Activated CD8-positive, alpha-beta memory T cell treated with anti-CD3 and anti-CD28 coated beads, Interleukin-2, amount 50 U/mL, for 24 hours (primary cell): ENCODE data around the gene B9D2.
A peak's percentile ranks its signal among the peaks of the same experiment; 100 is the strongest.

Experiments
- DNase-seq: peaks from one replicate; pipeline ENCODE4 v3.0.0-alpha.2; 2020; ENCODE audit errors: extremely low read depth

Gene B9D2

DNA sequence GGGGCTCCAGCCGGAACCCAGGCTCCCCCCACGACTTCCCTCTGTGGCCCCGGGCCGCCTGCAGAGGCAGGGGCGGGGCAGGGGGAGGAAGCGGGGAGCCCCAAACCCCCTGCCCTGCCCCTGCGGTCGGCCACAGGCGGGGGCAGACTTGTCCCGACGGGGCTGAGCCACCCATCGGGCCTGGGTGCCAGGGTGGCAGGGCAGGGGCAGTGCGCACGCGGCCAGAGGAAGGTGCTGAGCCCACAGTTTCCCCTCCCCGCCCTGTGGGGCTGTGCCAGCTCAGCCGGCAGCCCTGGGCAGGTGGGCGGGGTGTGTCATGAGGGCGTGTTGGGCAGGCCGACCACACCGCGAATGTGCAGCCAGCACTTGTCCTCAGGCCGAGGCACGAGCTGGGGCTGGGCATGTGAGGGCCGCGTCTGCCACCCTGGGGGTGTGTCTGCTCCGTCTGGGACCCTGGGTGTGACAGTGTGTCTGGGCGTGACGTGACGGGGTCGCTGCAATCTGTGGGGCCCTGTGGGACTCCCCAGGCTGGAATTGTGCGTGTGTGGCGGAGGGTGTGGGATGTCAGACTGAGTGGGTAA is 36.3 kb downstream of the B9D2 start:
- DNase-seq = peak; percentile 69

DNA sequence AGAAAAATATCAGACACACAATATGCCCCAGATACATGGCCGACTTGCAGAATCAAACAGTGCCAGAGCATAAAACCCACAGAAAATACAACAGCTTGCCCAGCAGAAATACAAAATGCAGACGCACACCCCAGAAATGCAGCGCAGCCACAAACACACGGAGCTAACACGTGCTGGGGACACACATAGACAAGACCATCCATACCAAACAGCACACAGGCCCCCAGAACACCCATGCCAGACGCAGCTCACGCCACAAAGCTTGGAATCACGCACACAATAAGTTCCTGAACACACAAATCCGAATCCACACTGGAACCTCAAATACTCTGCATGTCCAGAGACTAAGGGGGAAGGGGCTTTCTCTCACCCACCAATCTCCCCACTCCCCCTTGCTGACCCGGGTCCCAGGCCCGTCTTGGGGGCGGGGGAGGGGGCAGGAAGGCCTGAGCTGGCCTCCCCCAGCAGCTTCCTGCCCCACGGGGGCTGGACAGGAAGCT is 36.8 kb downstream of the B9D2 start:
- no peak for DNase-seq

DNA sequence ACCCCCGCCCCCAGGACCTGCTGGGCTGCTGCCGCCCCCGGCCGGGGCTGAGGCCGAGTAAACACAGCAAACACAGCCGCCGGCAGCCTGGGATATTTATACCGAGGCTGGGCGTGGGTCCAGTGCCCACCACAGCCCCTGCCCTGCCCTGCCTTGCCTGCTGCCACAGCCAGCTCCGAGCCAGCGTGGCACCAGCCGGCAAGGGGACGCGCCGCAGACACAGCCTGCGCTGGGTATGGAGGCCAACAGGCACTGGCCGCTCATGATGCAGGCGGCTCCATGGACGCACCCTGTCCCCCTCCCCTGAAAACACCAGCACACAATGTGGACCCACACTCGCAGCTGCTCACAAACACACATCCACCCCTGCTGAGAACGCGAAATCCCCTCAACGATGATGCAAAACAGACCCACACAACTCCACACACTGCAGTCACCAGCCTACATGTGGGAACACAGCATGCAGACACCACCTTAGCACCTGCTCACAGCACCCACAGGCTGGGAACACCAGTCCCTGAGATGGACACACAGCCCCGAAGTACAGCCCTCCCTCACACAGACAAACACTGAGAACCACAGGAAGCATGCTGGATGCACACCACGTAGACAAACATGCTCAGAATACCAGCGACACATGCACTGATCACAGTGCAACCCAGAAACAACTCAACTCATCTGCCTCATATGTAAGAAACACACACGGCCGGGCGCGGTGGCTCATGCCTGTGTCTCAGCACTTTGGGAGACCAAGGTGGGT is 37.8 kb downstream of the B9D2 start:
- no peak for DNase-seq

DNA sequence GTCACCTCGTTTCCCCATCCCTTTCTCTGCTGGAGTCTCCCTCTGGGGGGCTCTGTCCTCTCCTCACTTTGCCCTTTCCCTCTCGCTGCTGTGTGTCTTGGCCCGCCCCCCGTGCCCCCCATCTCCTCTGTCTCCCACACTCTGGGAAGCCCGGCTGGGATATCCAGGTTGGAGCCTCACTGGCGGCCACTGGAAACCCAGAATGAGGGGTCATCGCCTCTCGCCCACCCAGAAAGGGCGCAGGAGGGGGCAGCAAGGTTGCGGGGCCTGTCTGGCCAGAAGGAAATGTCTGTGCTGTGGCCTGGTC is 38.4 kb downstream of the B9D2 start:
- DNase-seq = no peak

DNA sequence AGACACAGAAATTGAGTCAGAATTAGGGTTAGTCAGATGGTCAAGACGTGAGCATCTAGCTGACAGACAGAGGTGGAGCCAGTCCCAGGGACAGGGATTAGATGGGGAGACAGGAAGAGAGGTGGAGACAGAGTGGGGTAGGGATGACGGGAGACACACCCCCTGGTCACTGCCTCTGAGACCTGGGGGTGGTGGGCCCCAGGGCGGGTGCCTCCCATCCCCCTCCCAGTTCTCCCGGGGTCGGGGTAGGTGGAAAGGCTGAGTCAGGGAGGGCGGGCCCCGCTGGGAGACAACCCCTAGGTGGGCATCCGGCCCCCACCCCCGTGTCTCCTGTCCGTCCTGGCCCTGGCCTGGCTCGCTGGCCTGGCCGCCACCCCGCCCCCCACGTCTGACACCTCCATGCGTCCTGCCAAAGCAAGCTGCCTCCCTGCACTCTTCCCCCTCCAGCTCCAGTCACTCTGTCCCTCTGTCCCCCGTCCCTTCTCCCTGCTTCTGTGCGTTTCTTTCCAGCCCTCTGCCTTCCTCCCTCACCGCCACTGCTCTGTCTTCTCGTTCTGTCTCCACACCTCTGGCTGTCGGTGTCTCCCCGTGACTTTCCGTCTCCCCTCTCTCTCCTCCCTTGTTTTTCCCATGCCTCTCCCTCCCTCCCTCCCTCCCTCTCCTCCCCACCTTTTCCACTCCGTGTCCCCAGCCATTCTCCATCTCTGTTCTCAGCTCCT is 38.9 kb downstream of the B9D2 start:
- no peak for DNase-seq

DNA sequence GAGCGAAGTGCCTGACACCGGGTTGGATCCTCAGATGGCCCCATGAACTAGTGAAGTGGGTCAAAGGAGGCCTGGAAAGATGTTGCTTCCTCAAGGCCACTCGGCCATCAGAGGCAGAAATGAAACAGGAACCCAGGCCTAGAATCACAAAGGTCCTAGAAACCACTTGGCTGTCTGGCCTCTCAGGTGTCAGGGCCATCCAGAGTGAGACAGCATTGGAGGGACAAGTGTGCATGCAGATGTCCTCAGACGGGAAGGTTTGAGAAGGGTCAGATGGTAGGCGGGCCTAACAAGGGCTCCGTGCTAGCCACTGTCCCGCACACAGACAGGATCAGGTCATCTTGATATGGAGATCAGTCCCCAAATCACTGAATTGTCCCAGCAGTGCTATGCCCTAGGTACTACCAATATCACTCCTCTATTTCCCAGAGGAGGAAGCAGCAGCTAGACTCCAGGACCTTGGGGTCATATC is 39.7 kb downstream of the B9D2 start:
- no peak for DNase-seq

DNA sequence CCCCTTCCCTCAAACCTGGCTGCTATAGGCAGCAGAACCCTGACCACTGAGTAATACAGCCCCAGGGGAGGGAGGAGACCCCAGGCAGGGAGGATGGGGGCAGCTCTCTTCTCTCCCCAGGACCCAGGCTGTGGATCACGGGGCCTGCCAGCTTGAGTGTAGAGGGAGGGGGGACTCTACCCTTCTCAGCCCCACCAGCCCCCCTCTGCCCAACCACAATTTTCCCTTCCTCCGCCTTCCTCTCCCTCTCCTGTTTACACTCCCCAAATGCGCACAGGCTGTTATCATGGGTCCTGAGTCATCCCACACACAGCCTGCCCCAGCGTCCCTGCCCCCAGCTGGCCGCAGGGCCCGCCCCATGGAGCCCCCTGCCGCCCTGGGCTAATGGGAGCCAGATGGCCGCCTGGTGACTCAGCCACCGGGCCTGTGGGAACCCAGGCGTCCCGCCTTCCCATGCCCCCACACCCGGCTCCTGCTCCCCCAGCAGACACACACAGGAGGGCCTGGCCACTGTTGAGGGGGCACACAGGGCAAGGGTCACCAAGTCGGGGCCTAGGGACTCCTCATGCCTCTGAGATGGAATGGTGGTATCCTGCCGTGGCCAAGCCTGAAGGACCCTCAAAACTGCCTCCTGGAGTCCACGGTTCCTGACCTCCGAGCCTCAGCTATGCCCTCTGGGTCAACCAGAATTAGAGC is 40.4 kb downstream of the B9D2 start:
- no peak for DNase-seq

DNA sequence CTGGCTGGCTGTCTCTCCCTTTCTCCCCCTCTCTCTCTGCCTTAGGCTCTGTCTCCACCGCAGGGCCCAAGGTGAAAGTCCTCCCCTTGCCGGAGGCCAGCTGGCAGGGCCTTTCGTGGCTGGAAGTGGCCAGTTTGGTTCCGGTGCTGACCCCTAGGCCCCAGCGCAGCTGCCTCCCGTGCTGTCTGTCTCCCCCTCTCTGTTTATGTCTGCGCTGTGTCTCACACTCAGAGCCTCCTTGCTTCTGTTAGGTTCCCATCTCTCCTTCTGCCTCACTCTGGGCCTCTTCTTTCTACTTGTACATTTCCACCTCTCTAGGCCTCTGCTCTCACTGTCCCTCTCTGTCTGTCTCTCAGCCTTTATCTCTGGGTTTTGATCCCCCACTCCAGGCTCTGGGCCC is 40.9 kb downstream of the B9D2 start:
- no peak for DNase-seq

DNA sequence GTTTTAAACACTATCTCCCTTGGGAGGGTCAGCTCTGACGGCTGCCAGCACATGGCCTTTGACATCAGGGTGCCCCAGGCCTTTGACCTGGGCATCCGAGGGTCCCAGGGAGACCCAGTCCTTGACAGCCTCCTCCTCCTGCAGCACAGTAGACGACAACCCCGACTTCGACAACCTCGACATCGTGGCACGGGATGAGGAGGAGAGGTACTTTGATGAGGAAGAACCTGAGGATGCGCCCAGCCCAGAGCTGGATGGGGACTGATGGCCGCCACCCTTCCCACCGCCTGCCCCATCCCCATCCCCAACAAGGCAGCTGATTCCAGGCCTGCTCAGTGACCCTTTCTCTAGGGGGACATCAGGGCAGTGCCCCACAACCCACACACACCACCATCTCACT is 41.5 kb downstream of the B9D2 start:
- DNase-seq = no peak

DNA sequence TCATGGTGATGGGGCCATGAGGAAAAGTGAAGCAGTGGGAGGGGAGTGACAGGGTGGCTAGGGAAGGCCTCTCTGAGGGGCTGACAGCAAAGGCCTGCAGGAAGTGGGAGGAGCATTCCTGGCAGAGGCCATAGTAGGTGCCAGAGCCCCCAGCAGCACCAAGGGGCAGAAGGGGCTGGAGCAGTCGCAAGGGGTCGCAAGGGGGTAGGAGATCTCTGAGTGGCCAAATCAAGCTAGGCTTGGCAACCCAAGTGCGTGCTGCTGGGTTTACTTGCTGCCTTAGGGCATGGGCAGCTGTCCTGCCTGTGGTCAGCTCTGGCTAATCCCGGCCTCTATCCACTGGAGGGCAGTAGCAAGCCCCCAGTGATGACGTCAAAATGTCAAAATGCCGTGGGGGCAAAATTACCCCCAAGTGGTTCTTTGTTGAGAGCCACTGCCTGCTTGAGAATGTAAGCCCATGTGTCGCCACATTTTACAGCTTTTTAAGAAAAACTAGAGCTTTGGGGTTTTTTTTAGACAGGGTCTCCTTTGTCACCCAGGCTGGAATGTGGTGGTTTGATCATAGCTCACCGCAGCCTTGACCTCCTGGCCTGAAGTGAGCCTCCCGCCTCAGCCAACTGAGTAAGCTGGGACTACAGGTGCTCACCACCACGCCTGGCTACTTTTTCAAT is 42.2 kb downstream of the B9D2 start:
- no peak for DNase-seq

DNA sequence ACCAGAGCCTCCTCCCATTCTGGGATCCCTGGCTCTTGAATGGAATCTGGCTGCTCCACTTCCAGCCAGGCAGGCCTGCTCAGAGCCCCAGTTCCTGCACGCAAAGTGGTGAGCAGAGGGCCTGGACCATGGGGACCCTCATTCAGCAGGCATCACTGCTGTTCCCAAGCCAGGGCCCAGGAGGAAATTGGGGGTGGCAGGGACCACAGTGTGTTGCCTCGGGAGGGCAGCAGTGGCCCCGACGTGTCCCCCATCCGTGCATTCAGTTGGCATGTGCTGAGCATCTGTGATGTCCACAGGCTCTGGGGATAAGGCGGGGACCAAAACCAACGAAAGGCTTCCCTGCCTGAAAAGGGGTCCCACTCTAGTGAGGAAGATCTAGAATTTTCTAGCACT is 42.7 kb downstream of the B9D2 start:
- DNase-seq = no peak

DNA sequence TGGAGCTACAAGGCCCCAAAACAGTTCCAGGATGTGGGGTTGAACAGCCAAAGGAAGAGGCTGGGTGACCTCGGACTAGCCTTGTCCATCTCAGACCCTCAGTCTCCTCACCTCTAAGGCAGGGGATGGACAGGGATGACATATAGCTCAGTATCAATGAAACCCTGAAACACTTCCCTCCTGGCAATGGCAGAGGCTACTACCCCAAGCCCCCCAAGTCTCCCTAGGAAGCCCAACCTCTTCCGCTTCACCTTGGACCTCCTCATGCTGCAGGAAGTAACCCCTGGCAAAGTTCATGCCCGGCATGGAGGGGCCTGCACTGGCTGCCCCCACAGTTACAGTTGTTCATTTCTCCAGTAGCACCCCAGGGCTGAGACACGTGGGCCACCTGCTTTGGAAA is 43.4 kb downstream of the B9D2 start:
- no peak for DNase-seq

DNA sequence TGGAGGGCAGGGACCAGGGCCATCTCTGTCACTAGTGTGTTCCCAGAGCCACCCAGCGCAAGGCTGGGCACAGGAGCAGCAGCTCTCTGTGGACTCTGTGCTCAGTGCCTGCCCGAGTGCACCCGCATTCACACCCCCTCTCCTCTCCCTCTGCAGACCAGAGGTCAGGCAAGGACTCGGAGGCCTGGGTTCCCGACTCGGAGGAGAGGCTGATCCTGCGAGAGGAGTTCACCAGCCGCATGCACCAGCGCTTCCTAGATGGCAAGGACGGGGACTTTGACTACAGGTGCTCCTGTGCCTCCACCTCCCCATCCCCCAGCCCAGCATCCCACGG is 43.8 kb downstream of the B9D2 start:
- no peak for DNase-seq

DNA sequence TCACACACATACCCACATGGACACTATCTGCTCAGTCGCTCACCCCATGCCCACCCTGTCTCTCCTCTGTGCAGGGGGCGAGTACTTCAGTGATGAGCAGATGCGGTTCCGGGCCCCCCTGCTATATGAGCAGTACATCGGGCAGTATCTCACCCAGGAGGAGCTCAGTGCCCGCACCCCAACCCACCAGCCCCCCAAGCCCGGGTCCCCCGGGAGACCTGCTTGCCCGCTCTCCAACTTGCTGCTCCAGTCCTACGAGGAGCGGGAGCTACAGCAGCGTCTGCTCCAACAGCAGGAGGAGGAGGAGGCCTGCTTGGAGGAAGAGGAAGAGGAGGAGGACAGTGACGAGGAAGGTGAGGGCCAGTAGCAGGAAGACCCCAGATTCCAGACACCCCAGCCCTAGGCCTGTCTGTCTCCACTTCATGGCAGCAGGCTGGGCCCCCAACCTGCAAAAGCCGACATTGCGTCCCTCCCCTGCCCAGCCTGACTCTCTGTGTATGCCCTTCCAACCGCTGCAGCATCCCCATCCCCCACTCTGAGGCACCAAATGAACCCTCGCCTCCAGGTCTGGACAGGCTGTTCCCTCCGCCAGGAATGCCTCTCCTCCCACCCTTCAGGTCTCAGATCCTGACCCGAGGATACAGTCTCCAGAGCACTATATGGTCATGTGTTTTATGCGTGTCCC is 44.3 kb downstream of the B9D2 start:
- DNase-seq = no peak

DNA sequence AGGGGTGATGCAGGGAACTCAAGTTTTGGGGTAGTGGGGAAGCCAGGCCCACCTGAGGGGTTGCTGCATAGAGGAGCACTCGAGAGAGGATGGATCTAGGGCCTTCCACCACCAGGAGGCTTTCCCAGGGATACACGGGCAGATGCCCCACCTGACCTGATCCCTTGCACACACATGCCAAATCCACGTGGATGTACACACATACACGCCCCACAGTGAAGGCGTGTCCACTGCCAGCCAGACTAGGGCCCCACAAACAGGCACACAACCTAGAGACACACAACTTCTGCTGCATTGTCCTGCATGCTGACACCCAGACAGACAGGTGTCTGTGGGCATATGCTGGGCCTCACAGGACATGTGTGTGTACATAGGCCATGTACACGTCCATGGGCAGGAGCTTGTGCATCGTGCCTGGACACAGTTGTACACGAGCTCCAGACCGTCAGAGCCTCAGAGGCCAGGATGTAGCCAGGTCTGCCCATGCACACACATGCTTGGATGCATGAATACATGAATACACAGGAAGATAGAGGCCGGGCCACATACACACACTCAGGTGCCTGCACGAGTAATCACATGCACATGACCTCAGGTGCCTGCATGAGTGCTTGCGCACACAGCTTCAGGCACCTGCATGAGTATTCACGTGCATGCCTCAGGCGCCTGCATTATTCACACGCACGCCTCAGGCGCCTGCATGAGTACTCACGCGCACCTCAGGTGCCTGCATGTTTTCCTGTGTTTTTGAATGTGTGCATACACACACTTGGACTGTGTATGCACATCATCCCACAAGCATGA is 45.1 kb downstream of the B9D2 start:
- DNase-seq = no peak

DNA sequence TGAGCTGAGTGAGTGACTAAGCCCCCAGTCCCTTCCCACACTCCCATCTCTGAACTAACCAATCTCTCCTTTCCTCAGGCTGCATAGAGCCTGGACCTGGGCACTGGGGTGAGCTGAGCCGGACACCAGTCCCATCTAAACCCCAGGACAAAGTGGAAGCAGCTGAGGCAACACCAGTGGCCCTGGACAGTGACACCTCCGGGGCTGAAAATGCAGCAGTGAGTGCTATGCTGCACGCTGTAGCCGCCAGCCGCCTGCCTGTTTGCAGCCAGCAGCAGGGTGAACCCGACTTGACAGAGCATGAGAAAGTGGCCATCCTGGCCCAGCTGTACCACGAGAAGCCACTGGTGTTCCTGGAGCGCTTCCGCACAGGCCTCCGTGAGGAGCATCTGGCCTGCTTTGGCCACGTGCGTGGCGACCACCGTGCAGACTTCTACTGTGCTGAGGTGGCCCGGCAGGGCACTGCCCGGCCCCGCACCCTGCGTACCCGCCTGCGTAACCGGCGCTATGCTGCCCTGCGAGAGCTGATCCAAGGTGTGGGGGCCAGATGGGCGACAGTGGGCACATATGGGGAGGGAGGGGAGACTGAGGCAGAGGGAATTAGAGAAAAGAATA is 47.5 kb downstream of the B9D2 start:
- DNase-seq = no peak

DNA sequence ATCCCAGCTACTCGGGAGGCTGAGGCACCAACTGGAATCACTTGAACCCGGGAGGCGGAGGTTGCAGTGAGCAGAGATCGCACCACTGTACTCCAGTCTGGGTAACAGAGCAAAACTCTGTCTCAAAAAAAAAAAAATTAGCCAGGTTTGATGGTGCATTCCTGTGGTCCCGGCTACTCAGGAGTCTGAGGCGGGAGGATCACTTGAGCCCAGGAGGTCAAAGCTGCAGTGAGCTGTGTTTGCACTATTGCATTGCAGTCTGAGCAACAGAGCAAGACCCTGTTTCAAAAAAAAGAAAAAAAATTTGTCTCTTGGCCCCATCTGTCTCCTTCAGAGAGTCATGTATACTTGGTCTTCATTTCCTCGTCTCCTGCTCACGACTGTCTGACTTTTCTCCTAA is 52.3 kb downstream of the B9D2 start:
- no peak for DNase-seq

DNA sequence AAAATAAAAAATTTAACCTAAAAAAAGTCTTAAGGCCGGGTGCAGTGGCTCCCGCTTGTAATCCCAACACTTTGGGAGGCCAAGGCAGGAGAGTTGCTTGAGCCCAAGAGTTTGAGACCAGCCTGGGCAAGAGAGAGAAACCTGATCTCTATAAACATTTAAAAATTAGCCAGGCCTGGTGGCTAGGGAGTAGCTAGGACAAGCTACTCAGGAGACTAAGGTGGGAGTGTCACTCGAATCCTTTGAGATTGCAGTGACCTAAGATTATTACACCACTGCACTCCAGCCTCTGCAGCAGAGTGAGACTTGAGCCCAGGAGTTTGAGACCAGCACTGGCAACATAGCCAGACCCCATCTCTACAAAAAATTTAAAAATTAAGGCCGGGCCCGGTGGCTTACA is 52.9 kb downstream of the B9D2 start:
- DNase-seq = no peak

DNA sequence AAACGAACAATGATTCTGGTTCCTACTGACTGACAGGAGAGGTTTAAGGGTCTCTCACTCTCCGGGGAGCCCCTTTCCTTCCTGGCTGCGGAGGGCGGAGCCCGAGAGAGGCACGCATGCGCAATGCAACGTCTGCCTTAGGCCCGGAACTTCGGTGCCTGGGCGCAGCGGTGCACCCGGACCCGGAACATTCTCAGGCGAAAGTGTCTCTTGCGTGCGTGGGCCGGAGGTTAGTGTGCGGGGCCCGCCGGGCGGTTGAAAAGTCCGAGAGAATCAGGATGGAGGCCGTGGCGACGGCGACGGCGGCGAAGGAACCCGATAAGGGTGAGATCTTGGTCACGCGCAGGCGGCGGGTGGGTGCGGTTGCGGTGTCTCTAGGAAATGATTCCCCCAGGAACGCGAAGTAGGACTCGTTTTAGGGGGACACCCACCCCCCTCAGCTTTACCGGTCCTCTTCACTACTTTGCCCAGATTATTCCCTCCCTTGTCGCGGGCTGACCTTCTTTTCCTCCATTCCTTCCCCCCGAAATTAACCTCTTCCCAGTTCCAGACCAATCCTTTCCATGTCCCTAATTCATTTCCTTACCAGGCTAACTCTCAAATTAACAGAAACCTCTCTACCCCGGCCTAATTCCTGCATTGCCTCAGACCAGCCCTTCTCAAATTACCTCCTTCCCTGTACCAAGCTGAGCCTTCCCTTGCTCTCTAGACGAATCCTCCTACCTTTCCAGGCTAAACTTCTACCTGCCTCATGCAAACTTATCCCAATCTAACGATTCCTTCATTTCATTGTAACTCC is 53.7 kb downstream of the B9D2 start, which contains the start of gene CCDC97:
Gene CCDC97, plus strand, starts transcription at position 140 of the 799 bp plus-strand sequence. Its CDS starts 139 bp downstream, at position 279.
- DNase-seq = peak; percentile 78
